Measurements from ENCODE around the gene NAGPA. TPM values are rescaled to one million over a fixed set of nuclear protein-coding genes. Genes with fewer than 3 reads are reported as not detected.

Gene NAGPA
- total and polyA plus RNA-seq, 2 experiments from 2014 or later, result 6.3 to 20.7 TPM

DNA sequence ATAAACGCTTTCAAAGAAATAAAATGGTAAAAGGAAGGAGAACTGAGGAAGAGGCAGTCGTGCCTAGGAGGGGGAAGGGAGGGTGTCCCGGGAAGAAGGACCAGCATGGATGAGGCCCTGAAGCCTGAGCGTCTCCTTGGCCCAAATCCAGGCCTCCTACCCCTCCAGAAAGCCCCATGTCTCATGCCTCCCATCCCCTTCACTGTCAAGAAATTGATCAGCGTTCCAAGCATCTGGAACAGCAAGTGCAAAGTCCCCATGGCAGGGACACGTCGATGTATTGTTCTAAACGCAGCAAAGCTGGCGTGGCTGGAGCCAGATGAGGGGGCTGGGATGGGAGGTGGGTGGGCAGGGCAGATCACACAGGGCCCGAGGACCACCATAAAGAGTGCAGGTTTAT lies 53.0 kb downstream of the NAGPA start:
- Histone ChIP-seq H3K27me3 (ENCODE audit: insufficient read depth) (no peaks in the 10 kb centered on the region), H3K36me3 (ENCODE audit: insufficient read depth) (no peaks in the 10 kb centered on the region), H3K4me1 (ENCODE audit: insufficient read depth) (no peaks in the 10 kb centered on the region), H3K9me2 (ENCODE audit: insufficient read depth) (no peaks in the 10 kb centered on the region), H3K79me2 (replicated peaks; ENCODE audit: insufficient read depth) (no peaks in the 10 kb centered on the region), H3K27ac (ENCODE audit: low read depth) (no peak overlapping the region), H2AFZ (no peak overlapping the region), H3F3A (replicated peaks; ENCODE audit: low read depth) (no peaks in the 10 kb centered on the region), H4K20me1 (replicated peaks; ENCODE audit: insufficient read depth) (no peaks in the 10 kb centered on the region), H3K4me2 (no peak overlapping the region), H3K4me3 (no peak overlapping the region)
- ATAC-seq (no peak), DNase-seq (ENCODE audit: low spot score) (no peak)
- peaks cover 6% of the 10 kb centered on the region for H3K4me1 Mint-ChIP-seq
- TF ChIP-seq ZNF114 (CRISPR knock-in tag; IDR thresholded peaks at IDR 0.05), result no peak
- TF ChIP-seq, protein P1, sequence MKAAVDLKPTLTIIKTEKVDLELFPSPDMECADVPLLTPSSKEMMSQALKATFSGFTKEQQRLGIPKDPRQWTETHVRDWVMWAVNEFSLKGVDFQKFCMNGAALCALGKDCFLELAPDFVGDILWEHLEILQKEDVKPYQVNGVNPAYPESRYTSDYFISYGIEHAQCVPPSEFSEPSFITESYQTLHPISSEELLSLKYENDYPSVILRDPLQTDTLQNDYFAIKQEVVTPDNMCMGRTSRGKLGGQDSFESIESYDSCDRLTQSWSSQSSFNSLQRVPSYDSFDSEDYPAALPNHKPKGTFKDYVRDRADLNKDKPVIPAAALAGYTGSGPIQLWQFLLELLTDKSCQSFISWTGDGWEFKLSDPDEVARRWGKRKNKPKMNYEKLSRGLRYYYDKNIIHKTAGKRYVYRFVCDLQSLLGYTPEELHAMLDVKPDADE (IDR thresholded peaks at IDR 0.05), result no peak
- TF ChIP-seq STAT1 (IDR thresholded peaks at IDR 0.05; ENCODE audit: unreplicated experiment), result no peak
- TF ChIP-seq ZNF331 (CRISPR knock-in tag; IDR thresholded peaks at IDR 0.05; ENCODE audit: low read depth), result no peak
- TF ChIP-seq EZH2 (IDR thresholded peaks at IDR 0.05; ENCODE audit: low read depth, unreplicated experiment), result no peak
- TF ChIP-seq EZH2phosphoT487 (IDR thresholded peaks at IDR 0.05; ENCODE audit: unreplicated experiment), result no peak
- no peak for TF ChIP-seq NANOG (IDR thresholded peaks at IDR 0.05; ENCODE audit: borderline replicate concordance)
- TF ChIP-seq CREB1 (CRISPR knock-in tag; IDR thresholded peaks at IDR 0.05; ENCODE audit: low read depth), result no peak
- TF ChIP-seq, protein P2, sequence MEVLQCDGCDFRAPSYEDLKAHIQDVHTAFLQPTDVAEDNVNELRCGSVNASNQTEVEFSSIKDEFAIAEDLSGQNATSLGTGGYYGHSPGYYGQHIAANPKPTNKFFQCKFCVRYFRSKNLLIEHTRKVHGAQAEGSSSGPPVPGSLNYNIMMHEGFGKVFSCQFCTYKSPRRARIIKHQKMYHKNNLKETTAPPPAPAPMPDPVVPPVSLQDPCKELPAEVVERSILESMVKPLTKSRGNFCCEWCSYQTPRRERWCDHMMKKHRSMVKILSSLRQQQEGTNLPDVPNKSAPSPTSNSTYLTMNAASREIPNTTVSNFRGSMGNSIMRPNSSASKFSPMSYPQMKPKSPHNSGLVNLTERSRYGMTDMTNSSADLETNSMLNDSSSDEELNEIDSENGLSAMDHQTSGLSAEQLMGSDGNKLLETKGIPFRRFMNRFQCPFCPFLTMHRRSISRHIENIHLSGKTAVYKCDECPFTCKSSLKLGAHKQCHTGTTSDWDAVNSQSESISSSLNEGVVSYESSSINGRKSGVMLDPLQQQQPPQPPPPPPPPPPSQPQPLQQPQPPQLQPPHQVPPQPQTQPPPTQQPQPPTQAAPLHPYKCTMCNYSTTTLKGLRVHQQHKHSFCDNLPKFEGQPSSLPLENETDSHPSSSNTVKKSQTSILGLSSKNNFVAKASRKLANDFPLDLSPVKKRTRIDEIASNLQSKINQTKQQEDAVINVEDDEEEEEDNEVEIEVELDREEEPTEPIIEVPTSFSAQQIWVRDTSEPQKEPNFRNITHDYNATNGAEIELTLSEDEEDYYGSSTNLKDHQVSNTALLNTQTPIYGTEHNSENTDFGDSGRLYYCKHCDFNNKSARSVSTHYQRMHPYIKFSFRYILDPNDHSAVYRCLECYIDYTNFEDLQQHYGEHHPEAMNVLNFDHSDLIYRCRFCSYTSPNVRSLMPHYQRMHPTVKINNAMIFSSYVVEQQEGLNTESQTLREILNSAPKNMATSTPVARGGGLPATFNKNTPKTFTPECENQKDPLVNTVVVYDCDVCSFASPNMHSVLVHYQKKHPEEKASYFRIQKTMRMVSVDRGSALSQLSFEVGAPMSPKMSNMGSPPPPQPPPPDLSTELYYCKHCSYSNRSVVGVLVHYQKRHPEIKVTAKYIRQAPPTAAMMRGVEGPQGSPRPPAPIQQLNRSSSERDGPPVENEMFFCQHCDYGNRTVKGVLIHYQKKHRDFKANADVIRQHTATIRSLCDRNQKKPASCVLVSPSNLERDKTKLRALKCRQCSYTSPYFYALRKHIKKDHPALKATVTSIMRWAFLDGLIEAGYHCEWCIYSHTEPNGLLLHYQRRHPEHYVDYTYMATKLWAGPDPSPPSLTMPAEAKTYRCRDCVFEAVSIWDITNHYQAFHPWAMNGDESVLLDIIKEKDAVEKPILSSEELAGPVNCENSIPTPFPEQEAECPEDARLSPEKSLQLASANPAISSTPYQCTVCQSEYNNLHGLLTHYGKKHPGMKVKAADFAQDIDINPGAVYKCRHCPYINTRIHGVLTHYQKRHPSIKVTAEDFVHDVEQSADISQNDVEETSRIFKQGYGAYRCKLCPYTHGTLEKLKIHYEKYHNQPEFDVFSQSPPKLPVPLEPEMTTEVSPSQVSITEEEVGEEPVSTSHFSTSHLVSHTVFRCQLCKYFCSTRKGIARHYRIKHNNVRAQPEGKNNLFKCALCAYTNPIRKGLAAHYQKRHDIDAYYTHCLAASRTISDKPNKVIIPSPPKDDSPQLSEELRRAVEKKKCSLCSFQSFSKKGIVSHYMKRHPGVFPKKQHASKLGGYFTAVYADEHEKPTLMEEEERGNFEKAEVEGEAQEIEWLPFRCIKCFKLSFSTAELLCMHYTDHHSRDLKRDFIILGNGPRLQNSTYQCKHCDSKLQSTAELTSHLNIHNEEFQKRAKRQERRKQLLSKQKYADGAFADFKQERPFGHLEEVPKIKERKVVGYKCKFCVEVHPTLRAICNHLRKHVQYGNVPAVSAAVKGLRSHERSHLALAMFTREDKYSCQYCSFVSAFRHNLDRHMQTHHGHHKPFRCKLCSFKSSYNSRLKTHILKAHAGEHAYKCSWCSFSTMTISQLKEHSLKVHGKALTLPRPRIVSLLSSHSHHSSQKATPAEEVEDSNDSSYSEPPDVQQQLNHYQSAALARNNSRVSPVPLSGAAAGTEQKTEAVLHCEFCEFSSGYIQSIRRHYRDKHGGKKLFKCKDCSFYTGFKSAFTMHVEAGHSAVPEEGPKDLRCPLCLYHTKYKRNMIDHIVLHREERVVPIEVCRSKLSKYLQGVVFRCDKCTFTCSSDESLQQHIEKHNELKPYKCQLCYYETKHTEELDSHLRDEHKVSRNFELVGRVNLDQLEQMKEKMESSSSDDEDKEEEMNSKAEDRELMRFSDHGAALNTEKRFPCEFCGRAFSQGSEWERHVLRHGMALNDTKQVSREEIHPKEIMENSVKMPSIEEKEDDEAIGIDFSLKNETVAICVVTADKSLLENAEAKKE (CRISPR knock-in tag; IDR thresholded peaks at IDR 0.05), result no peak
- TF ChIP-seq JUNB (IDR thresholded peaks at IDR 0.05; ENCODE audit: unreplicated experiment), result no peak
- TF ChIP-seq, protein P3, sequence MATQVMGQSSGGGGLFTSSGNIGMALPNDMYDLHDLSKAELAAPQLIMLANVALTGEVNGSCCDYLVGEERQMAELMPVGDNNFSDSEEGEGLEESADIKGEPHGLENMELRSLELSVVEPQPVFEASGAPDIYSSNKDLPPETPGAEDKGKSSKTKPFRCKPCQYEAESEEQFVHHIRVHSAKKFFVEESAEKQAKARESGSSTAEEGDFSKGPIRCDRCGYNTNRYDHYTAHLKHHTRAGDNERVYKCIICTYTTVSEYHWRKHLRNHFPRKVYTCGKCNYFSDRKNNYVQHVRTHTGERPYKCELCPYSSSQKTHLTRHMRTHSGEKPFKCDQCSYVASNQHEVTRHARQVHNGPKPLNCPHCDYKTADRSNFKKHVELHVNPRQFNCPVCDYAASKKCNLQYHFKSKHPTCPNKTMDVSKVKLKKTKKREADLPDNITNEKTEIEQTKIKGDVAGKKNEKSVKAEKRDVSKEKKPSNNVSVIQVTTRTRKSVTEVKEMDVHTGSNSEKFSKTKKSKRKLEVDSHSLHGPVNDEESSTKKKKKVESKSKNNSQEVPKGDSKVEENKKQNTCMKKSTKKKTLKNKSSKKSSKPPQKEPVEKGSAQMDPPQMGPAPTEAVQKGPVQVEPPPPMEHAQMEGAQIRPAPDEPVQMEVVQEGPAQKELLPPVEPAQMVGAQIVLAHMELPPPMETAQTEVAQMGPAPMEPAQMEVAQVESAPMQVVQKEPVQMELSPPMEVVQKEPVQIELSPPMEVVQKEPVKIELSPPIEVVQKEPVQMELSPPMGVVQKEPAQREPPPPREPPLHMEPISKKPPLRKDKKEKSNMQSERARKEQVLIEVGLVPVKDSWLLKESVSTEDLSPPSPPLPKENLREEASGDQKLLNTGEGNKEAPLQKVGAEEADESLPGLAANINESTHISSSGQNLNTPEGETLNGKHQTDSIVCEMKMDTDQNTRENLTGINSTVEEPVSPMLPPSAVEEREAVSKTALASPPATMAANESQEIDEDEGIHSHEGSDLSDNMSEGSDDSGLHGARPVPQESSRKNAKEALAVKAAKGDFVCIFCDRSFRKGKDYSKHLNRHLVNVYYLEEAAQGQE (IDR thresholded peaks at IDR 0.05; ENCODE audit: unreplicated experiment), result no peak
- TF ChIP-seq POLR2AphosphoS5 (IDR thresholded peaks at IDR 0.05; ENCODE audit: low read depth), result no peak
- TF ChIP-seq, protein P4, sequence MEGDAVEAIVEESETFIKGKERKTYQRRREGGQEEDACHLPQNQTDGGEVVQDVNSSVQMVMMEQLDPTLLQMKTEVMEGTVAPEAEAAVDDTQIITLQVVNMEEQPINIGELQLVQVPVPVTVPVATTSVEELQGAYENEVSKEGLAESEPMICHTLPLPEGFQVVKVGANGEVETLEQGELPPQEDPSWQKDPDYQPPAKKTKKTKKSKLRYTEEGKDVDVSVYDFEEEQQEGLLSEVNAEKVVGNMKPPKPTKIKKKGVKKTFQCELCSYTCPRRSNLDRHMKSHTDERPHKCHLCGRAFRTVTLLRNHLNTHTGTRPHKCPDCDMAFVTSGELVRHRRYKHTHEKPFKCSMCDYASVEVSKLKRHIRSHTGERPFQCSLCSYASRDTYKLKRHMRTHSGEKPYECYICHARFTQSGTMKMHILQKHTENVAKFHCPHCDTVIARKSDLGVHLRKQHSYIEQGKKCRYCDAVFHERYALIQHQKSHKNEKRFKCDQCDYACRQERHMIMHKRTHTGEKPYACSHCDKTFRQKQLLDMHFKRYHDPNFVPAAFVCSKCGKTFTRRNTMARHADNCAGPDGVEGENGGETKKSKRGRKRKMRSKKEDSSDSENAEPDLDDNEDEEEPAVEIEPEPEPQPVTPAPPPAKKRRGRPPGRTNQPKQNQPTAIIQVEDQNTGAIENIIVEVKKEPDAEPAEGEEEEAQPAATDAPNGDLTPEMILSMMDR (conservative IDR thresholded peaks at IDR 0.05; ENCODE audit: low read depth in 2 of 2), result no peak
- no peaks in the 10 kb centered on the region for H3K36me3 Mint-ChIP-seq (ENCODE audit: low read depth)
- peaks cover 1% of the 10 kb centered on the region; the same call in 1 of the 3 replicates for H3K9me3 Mint-ChIP-seq
- no peak overlapping the region for H3K27ac Mint-ChIP-seq
- H3K4me3 Mint-ChIP-seq, result no peak overlapping the region
- H3K27me3 Mint-ChIP-seq (ENCODE audit: insufficient read depth, low read depth, poor library complexity), result peaks cover 2% of the 10 kb centered on the region
